ENCODE data around the gene NRG4. TPM values are rescaled to one million over a fixed set of nuclear protein-coding genes. Genes with fewer than 3 reads are reported as not detected.

Gene NRG4
- total and polyA plus RNA-seq, 12 donors, result 1.5 to 16.9 (median 3.8) TPM

- Histone ChIP-seq H3K9me3 (replicated peaks in 1 of 3) (no peaks in the 10 kb centered on the region), H3K4me3 (no peak overlapping the region), H3K27me3 (no peaks in the 10 kb centered on the region), H3K27ac (no peak overlapping the region), H3K36me3 (replicated peaks in 1 of 2) (no peaks in the 10 kb centered on the region), H3K4me1 (replicated peaks in 1 of 2) (no peaks in the 10 kb centered on the region)
- TF ChIP-seq POLR2A (IDR thresholded peaks at IDR 0.05), result no peak
- TF ChIP-seq, protein P1, sequence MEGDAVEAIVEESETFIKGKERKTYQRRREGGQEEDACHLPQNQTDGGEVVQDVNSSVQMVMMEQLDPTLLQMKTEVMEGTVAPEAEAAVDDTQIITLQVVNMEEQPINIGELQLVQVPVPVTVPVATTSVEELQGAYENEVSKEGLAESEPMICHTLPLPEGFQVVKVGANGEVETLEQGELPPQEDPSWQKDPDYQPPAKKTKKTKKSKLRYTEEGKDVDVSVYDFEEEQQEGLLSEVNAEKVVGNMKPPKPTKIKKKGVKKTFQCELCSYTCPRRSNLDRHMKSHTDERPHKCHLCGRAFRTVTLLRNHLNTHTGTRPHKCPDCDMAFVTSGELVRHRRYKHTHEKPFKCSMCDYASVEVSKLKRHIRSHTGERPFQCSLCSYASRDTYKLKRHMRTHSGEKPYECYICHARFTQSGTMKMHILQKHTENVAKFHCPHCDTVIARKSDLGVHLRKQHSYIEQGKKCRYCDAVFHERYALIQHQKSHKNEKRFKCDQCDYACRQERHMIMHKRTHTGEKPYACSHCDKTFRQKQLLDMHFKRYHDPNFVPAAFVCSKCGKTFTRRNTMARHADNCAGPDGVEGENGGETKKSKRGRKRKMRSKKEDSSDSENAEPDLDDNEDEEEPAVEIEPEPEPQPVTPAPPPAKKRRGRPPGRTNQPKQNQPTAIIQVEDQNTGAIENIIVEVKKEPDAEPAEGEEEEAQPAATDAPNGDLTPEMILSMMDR (IDR thresholded peaks at IDR 0.05), result no peak
- intact Hi-C loops (cut with DNase I), result no loop called here
- no peak for DNase-seq
- WGBS, 4 donors, result 55 to 74% (median 66%) methylated on average over 3 of the region's 3 CpGs
Measured at GRCh38 chr15:75942464-75942863, 69.8 kb downstream of the NRG4 start.

- no peaks in the 10 kb centered on the region for H3K4me1 ChIP-seq (replicated peaks in 1 of 2)
- no peak for DNase-seq
- intact Hi-C loops (cut with DNase I), result no loop called here
- H3K9me3 ChIP-seq (replicated peaks in 1 of 3), result no peaks in the 10 kb centered on the region
- H3K36me3 ChIP-seq (replicated peaks in 1 of 2), result peaks cover 0 to 13% of the 10 kb centered on the region in 2 donors
- no peak overlapping the region for H3K27ac ChIP-seq
- no peaks in the 10 kb centered on the region for H3K27me3 ChIP-seq
- TF ChIP-seq, protein P1 (IDR thresholded peaks at IDR 0.05), result no peak
- 76 to 92% (median 86%) methylated on average over 2 of the region's 2 CpGs for WGBS, 4 donors
- no peak overlapping the region for H3K4me3 ChIP-seq
Measured at GRCh38 chr15:75930866-75931265, 81.4 kb downstream of the NRG4 start.

DNA sequence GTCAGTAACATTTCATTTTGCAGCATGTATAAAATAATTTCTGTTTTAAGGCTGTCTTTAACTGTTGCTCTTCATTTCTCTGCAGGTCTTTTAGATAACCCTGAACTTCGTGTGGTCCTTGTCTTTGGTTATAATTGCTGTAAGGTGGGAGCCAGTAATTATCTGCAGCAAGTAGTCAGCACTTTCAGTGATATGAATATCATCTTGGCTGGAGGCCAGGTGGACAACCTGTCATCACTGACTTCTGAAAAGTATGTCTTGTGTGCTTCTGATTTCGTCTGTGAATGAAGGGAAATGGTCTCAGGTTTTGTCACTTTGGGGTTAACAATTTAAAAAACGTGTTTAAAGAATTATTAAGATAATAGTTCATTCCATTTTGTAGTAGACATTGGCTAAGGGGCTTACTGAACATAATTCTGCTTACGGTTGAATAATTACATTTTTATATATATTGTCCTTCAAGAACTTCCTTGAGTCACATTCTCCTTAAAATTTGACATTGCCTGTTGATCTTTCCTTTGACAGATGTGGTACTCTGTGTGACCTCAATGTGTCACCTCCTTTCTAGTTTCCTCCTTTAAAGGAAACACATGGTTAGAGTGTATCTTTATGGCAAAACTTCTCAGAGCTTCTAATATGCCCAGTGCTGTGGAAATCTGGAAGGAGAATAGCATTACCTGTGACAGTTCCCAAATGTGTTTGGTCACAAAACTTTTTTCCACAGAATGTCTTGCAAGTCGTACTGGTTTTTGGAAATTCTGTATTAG, 82.2 kb downstream of the NRG4 start:
- 53 to 64% (median 60%) methylated on average over 5 of the region's 5 CpGs for WGBS, 4 donors
- no peaks in the 10 kb centered on the region for H3K9me3 ChIP-seq (replicated peaks in 1 of 3)
- no peak overlapping the region for H3K27ac ChIP-seq
- H3K4me1 ChIP-seq (replicated peaks in 1 of 2), result no peaks in the 10 kb centered on the region
- no peaks in the 10 kb centered on the region for H3K27me3 ChIP-seq
- TF ChIP-seq POLR2A (IDR thresholded peaks at IDR 0.05), result no peak
- TF ChIP-seq, protein P1 (IDR thresholded peaks at IDR 0.05), result no peak
- peaks cover 0 to 13% of the 10 kb centered on the region in 2 donors for H3K36me3 ChIP-seq (replicated peaks in 1 of 2)
- intact Hi-C loops (cut with DNase I), result loop anchor here (10.0 kb wide), 2 partner anchors 115 to 125 kb away; no protein-coding TSS in a partner anchor
- peak in 1 of 7 donors; percentile 9 for DNase-seq
- no peak overlapping the region for H3K4me3 ChIP-seq

DNA sequence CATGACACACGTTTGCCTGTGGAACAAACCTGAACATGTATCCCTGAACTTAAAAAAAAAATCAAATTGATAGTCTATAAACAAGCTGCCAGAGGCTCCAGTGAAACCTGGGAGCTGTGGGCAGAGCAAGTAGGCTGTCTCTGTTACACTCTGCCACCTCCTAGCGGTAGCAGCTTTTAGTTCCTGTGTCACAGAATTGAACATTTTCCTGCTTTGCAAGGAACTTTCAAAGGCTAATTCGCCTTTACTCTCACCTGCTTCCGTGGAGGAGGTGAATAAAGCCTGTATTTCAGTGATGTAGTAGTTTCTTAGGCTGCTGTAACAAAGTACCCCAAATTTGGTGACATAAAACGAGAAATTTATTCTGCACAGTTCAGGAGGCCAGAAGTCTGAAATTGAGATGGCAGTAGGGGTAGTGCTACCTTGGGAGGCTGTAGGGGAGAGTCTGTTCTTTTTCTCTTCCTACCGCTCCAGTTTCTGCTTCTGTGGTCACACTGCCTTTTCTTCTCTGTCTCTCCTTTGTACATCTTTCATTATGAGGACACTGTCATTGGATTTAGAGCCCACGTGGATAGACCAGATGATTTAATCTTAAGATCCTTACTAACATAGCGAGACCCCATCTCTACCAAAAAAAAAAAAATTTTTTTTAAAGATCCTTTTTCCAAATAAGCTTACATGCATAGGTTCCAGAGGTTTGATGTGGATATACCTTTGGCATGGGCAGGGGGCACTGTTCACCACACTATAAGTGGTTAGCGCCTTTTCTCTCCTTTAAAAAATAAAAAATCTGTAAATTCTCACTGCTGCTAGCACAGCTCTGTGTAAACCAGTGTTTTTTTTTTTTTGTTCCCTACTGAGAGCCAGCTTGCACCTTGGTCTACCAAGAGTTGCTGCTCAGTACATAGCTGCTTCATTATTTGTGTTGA, 83.3 kb downstream of the NRG4 start:
- no peak overlapping the region for H3K27ac ChIP-seq
- DNase-seq, result peak in 3 of 7 donors; percentile 27 to 64 (median 35)
- WGBS, 4 donors, result 77 to 80% (median 78%) methylated on average over 9 of the region's 9 CpGs
- no peak overlapping the region for H3K4me3 ChIP-seq
- TF ChIP-seq POLR2A (IDR thresholded peaks at IDR 0.05), result no peak
- TF ChIP-seq, protein P1 (IDR thresholded peaks at IDR 0.05), result peak in 3 of 6 experiments; percentile 20 to 29 (median 28)
- H3K4me1 ChIP-seq (replicated peaks in 1 of 2), result no peaks in the 10 kb centered on the region
- H3K9me3 ChIP-seq (replicated peaks in 1 of 3), result no peaks in the 10 kb centered on the region
- H3K27me3 ChIP-seq, result no peaks in the 10 kb centered on the region
- intact Hi-C loops (cut with DNase I), result loop anchor here (10.0 kb wide), 2 partner anchors 114 to 124 kb away; no protein-coding TSS in a partner anchor
- peaks cover 0 to 12% of the 10 kb centered on the region in 2 donors for H3K36me3 ChIP-seq (replicated peaks in 1 of 2)

All from adrenal gland (tissue), 12 donors.